Esophagus squamous epithelium (tissue), 4 donors: ENCODE measurements around the gene UQCR10.

Experiments
- CTCF ChIP-seq, 6 experiments: fragments of 450-650 bp in 4 of 6; fragments of 200-600 bp in 2 of 6; sonication (generic) in 2 of 6; IDR thresholded peaks; one replicate each; pipeline ENCODE4 v1.5.1; 2016 to 2019; ENCODE audit warnings: antibody characterized with exemption in 6 of 6, mild to moderate bottlenecking in 4 of 6, moderate library complexity in 4 of 6
- POLR2A ChIP-seq, 4 donors: fragments of 450-650 bp; IDR thresholded peaks; one replicate each; pipeline ENCODE4 v1.6.1; 2017; ENCODE audit warnings: antibody characterized with exemption in 4 of 4, mild to moderate bottlenecking in 4 of 4, moderate library complexity in 3 of 4

DNA sequence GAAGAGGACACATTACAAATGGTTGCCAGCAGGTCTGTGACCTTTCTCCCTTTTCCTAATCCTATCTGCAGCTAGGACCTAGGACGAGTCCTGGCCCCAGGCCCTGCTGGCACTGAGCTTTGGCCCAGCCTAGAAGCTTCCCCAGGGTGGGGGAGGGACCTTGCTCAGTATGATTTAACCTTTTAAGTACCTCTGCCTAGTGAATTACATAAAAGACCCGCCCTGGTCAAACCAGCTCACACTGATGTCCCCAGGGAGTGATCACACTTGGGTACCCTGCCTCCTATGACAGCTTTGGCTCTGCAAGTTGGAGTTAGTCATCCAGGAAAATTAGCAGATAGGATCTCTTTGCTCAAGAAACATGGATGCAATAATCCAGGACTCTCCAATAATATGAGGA lies 49.0 kb downstream of the UQCR10 start:
- TF ChIP-seq CTCF (IDR thresholded peaks at IDR 0.05) (no peak), POLR2A (IDR thresholded peaks at IDR 0.05) (no peak)
